GM23338 (cell line): ENCODE measurements around the gene ATP2B1. TPM values are rescaled to one million over a fixed set of nuclear protein-coding genes. Genes with fewer than 3 reads are reported as not detected.
A peak's percentile ranks its signal among the peaks of the same experiment; 100 is the strongest.

ENCODE experiments used
- ATAC-seq: fragments of 200-7000 bp; cut with Tn5 transposase; 3 replicates; pipeline ENCODE4 v1.9.1; 2020
- DNase-seq: peaks from one replicate; pipeline ENCODE4 v3.0.0-alpha.2; 2015; ENCODE audit warnings: low spot score
- H2AFZ ChIP-seq: fragments of 200-600 bp; sonication (generic); 2 replicates; pipeline ENCODE4 v1.8.0; 2016; ENCODE audit warnings: antibody characterized with exemption, mild to moderate bottlenecking, moderate library complexity
- H3F3A ChIP-seq: fragments of 200-600 bp; sonication (generic); replicated peaks from 2 replicates; pipeline ENCODE4 v1.8.0; 2017; ENCODE audit warnings: antibody characterized with exemption, mixed run types, low read depth
- H3K27ac ChIP-seq: fragments of 200-600 bp; sonication (generic); 2 replicates; pipeline ENCODE4 v1.6.1; 2016; ENCODE audit warnings: low read depth
- H3K27me3 ChIP-seq: fragments of 200-600 bp; sonication (generic); 2 replicates; pipeline ENCODE4 v1.8.0; 2016; ENCODE audit warnings: mild to moderate bottlenecking, mixed run types, moderate library complexity; ENCODE audit not compliant: insufficient read depth
- H3K36me3 ChIP-seq: fragments of 200-600 bp; sonication (generic); 2 replicates; pipeline ENCODE4 v1.8.0; 2016; ENCODE audit warnings: mild to moderate bottlenecking; ENCODE audit not compliant: insufficient read depth
- H3K4me1 ChIP-seq: fragments of 200-600 bp; sonication (generic); 2 replicates; pipeline ENCODE4 v1.8.0; 2016; ENCODE audit warnings: mild to moderate bottlenecking, moderate library complexity; ENCODE audit not compliant: insufficient read depth
- H3K4me2 ChIP-seq: fragments of 200-600 bp; sonication (generic); 2 replicates; pipeline ENCODE4 v1.7.1; 2017; ENCODE audit warnings: mixed run types
- H3K4me3 ChIP-seq: fragments of 200-600 bp; sonication (generic); 2 replicates; pipeline ENCODE4 v1.6.1; 2016; ENCODE audit warnings: mixed run types
- H3K79me2 ChIP-seq: fragments of 200-600 bp; sonication (generic); replicated peaks from 2 replicates; pipeline ENCODE4 v1.8.0; 2017; ENCODE audit warnings: mild to moderate bottlenecking; ENCODE audit not compliant: insufficient read depth
- H3K9me2 ChIP-seq: fragments of 200-600 bp; sonication (generic); 2 replicates; pipeline ENCODE4 v1.8.0; 2017; ENCODE audit not compliant: insufficient read depth
- H4K20me1 ChIP-seq: fragments of 200-600 bp; sonication (generic); replicated peaks from 2 replicates; pipeline ENCODE4 v1.8.0; 2017; ENCODE audit warnings: mild to moderate bottlenecking; ENCODE audit not compliant: insufficient read depth
- H3K27ac Mint-ChIP-seq: 2 replicates; pipeline ENCODE4 v1.8.0; 2020; ENCODE audit warnings: inconsistent platforms, mild to moderate bottlenecking, moderate library complexity, mixed read lengths
- H3K27me3 Mint-ChIP-seq: 3 replicates; pipeline ENCODE4 v1.8.0; 2022; ENCODE audit warnings: low read depth, mild to moderate bottlenecking, moderate library complexity, mixed read lengths, inconsistent platforms; ENCODE audit not compliant: insufficient read depth, poor library complexity
- H3K36me3 Mint-ChIP-seq: 3 replicates; pipeline ENCODE4 v1.8.0; 2021; ENCODE audit warnings: low read depth, mild to moderate bottlenecking, inconsistent platforms, moderate library complexity, mixed read lengths
- H3K4me1 Mint-ChIP-seq: 3 replicates; pipeline ENCODE4 v1.8.0; 2020; ENCODE audit warnings: mild to moderate bottlenecking, inconsistent platforms, mixed read lengths
- H3K4me3 Mint-ChIP-seq: 3 replicates; pipeline ENCODE4 v1.8.0; 2021; ENCODE audit warnings: moderate library complexity, mild to moderate bottlenecking, inconsistent platforms, mixed read lengths
- H3K9me3 Mint-ChIP-seq: 3 replicates; pipeline ENCODE4 v1.8.0; 2020; ENCODE audit warnings: moderate library complexity, mild to moderate bottlenecking, inconsistent platforms, mixed read lengths
- CREB1 ChIP-seq: fragments of 250-450 bp; sonication (Bioruptor Pico); IDR thresholded peaks from 2 replicates; pipeline ENCODE4 v1.5.0; 2020; ENCODE audit warnings: low read depth, mild to moderate bottlenecking, moderate library complexity
- CTCF ChIP-seq, 2 experiments: fragments of 200-600 bp in 1 of 2; sonication (generic) in 1 of 2; conservative IDR thresholded peaks; 2 replicates each; pipeline versions ENCODE4 v1.5.1 to v1.6.1; 2016 to 2017; ENCODE audit warnings: antibody characterized with exemption in 2 of 2, low read depth in 2 of 2, mild to moderate bottlenecking in 2 of 2, moderate library complexity in 1 of 2
- EZH2 ChIP-seq: fragments of 200-600 bp; sonication (generic); IDR thresholded peaks from one replicate; pipeline ENCODE4 v1.8.0; 2017; ENCODE audit warnings: antibody characterized with exemption, mild to moderate bottlenecking, low read depth; ENCODE audit not compliant: unreplicated experiment
- EZH2phosphoT487 ChIP-seq: fragments of 200-600 bp; sonication (generic); IDR thresholded peaks from one replicate; pipeline ENCODE4 v1.8.1; 2018; ENCODE audit warnings: antibody characterized with exemption; ENCODE audit not compliant: unreplicated experiment
- JUNB ChIP-seq: IDR thresholded peaks from one replicate; pipeline ENCODE4 v1.6.1; 2016; ENCODE audit warnings: antibody characterized with exemption; ENCODE audit not compliant: unreplicated experiment
- NANOG ChIP-seq: IDR thresholded peaks from 2 replicates; pipeline ENCODE4 v1.6.1; 2016; ENCODE audit warnings: antibody characterized with exemption, borderline replicate concordance
- POLR2AphosphoS5 ChIP-seq: IDR thresholded peaks from 2 replicates; pipeline ENCODE4 v1.6.1; 2016; ENCODE audit warnings: antibody characterized with exemption, low read depth
- REST ChIP-seq: IDR thresholded peaks from one replicate; pipeline ENCODE4 v1.6.1; 2018; ENCODE audit warnings: antibody characterized with exemption; ENCODE audit not compliant: unreplicated experiment
- ZNF114 ChIP-seq: fragments of 250-450 bp; sonication (Bioruptor Pico); IDR thresholded peaks from 2 replicates; pipeline ENCODE4 v1.5.0; 2020; ENCODE audit warnings: mild to moderate bottlenecking, moderate library complexity
- ZNF331 ChIP-seq: fragments of 250-450 bp; sonication (Bioruptor Pico); IDR thresholded peaks from 2 replicates; pipeline ENCODE4 v1.5.0; 2020; ENCODE audit warnings: low read depth, mild to moderate bottlenecking, moderate library complexity
- polyA plus RNA-seq: library from polyadenylated mRNA; unstranded; fragments of >200 nt; fragmentation: Nextera tagmentation; extraction: Ambion mirVana; gene quantifications from 2 replicates; pipeline ENCODE4 v1.2.1, GENCODE V29; 2016
- total RNA-seq: library from RNA; depleted of rRNA; stranded (reverse); fragments of >200 nt; shearing (Covaris generic); gene quantifications from 2 replicates; pipeline ENCODE4 v1.2.3, GENCODE V29; 2014
- TF ChIP-seq, protein P1 (sequence below): IDR thresholded peaks from 2 replicates; pipeline ENCODE4 v1.6.1; 2016; ENCODE audit warnings: antibody characterized with exemption

The ATP2B1 gene
- total and polyA plus RNA-seq, 2 experiments from 2014 or later, result 39.3 to 42.3 TPM

DNA sequence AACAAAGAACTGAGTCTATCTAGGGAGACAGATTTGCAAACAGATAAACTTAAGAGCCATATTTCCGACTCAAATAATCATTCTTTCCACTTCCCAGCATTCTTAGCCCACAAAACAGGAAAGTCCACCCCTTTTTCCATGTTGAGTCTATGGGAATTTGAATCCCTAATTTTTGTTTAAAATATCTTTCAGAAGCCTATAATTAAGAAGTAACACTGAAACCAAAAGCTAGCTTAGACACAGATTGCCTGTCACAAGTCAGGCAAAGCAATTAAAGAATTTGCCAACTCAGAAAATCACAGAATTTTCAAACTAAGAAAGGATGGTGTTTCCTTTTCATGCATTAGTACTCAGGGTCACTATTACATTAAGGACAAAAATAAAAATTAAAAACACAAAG, 17.0 kb downstream of the ATP2B1 start (continued):
- TF ChIP-seq REST, result no peak
- no peak for TF ChIP-seq ZNF114 (CRISPR knock-in tag)
- TF ChIP-seq, protein P1, sequence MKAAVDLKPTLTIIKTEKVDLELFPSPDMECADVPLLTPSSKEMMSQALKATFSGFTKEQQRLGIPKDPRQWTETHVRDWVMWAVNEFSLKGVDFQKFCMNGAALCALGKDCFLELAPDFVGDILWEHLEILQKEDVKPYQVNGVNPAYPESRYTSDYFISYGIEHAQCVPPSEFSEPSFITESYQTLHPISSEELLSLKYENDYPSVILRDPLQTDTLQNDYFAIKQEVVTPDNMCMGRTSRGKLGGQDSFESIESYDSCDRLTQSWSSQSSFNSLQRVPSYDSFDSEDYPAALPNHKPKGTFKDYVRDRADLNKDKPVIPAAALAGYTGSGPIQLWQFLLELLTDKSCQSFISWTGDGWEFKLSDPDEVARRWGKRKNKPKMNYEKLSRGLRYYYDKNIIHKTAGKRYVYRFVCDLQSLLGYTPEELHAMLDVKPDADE, result no peak
- TF ChIP-seq CREB1 (CRISPR knock-in tag), result no peak
- no peak for TF ChIP-seq CTCF (conservative IDR thresholded peaks at IDR 0.05; ENCODE audit: low read depth in 2 of 2)
- TF ChIP-seq POLR2AphosphoS5, result no peak

DNA sequence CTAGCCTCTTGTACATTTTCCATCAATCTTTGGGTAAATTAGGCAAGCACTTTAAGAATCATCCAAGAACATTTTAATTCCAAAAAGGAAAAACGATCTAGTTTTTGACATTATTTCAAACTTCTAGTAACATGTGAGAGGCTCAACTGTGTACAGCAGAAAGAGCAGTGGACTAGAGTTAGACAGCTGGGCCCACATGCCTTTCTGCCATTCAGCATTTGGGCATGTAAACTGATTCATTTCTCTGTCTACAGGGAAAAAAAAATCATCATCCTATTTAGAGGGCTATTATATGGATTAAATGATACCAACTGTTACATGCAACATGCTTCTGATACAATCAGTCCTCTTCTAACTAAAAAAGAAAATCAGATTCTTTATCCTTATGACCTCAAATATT, 17.7 kb downstream of the ATP2B1 start:
- no peak overlapping the region for H3K4me2 ChIP-seq
- H3K79me2 ChIP-seq, result peaks cover 93% of the 10 kb centered on the region
- Mint-ChIP-seq H3K27ac (peak overlapping the region; percentile 43; the same call in 1 of the 2 replicates), H3K4me3 (no peak overlapping the region), H3K36me3 (no peaks in the 10 kb centered on the region), H3K4me1 (peaks cover 16% of the 10 kb centered on the region), H3K27me3 (no peaks in the 10 kb centered on the region), H3K9me3 (no peaks in the 10 kb centered on the region)
- DNase-seq (no peak), ATAC-seq (no peak)
- TF ChIP-seq ZNF114 (CRISPR knock-in tag), result no peak
- TF ChIP-seq, protein P1, result no peak
- TF ChIP-seq EZH2, result no peak
- TF ChIP-seq REST, result no peak
- TF ChIP-seq CREB1 (CRISPR knock-in tag), result no peak
- TF ChIP-seq CTCF (conservative IDR thresholded peaks at IDR 0.05; ENCODE audit: low read depth in 2 of 2), result no peak
- no peak for TF ChIP-seq EZH2phosphoT487
- no peak for TF ChIP-seq ZNF331 (CRISPR knock-in tag)
- no peak for TF ChIP-seq POLR2AphosphoS5
- no peak for TF ChIP-seq NANOG
- no peak for TF ChIP-seq JUNB
- no peaks in the 10 kb centered on the region for H3F3A ChIP-seq
- no peak overlapping the region for H3K4me3 ChIP-seq
- H3K9me2 ChIP-seq, result no peaks in the 10 kb centered on the region
- H3K36me3 ChIP-seq, result no peaks in the 10 kb centered on the region
- H3K27me3 ChIP-seq, result no peaks in the 10 kb centered on the region
- H3K4me1 ChIP-seq, result peaks cover 4% of the 10 kb centered on the region
- peaks cover 14% of the 10 kb centered on the region for H4K20me1 ChIP-seq
- H3K27ac ChIP-seq, result no peak overlapping the region
- no peak overlapping the region for H2AFZ ChIP-seq
